ENCODE data around the gene ARHGAP1. TPM values are rescaled to one million over a fixed set of nuclear protein-coding genes. Genes with fewer than 3 reads are reported as not detected.

Gene ARHGAP1
- total and polyA plus RNA-seq, 9 of the 15 experiments (the other 6 are each of a cell fraction or from before 2014, with no cell fraction given) = 3.6 to 30.4 (median 8.2) TPM

GRCh38 chr11:46700241-46701077 lies at the start of gene ARHGAP1, which contains the start of gene ZNF408 (continued):
- TF ChIP-seq ATF4 (CRISPR knock-in tag; IDR thresholded peaks at IDR 0.05) (peak; percentile 48; the same call in 1 of the 2 replicates), ZNF592 (IDR thresholded peaks at IDR 0.05) (no peak), NEUROD1 (IDR thresholded peaks at IDR 0.05; ENCODE audit: borderline replicate concordance, low read depth, low read length, partially characterized antibody) (peak; percentile 37), GTF2F1 (IDR thresholded peaks at IDR 0.05; ENCODE audit: low read depth, low read length) (no peak; the same call in 1 of the 2 replicates), C11orf30 (IDR thresholded peaks at IDR 0.05; ENCODE audit: low read depth) (peak; percentile 100), FOSL1 (tag; conservative IDR thresholded peaks at IDR 0.05) (no peak; the same call in none of the 2 replicates), TCF7L2 (IDR thresholded peaks at IDR 0.05; ENCODE audit: low read depth, low read length) (no peak), HNRNPUL1 (IDR thresholded peaks at IDR 0.05; ENCODE audit: low read length) (no peak), PTBP1 (IDR thresholded peaks at IDR 0.05; ENCODE audit: low read depth, low read length) (no peak), RBM22 (IDR thresholded peaks at IDR 0.05; ENCODE audit: low read depth, low read length, poor library complexity, severe bottlenecking) (no peak), ZNF511 (CRISPR knock-in tag; IDR thresholded peaks at IDR 0.05) (peak; percentile 48; the same call in 1 of the 2 replicates), NR0B1 (IDR thresholded peaks at IDR 0.05; ENCODE audit: partially characterized antibody) (no peak), ARNT (IDR thresholded peaks at IDR 0.05) (peak; percentile 97 to 98), CEBPZ (IDR thresholded peaks at IDR 0.05; ENCODE audit: borderline replicate concordance, low read depth, low read length) (no peak), ZNF175 (CRISPR knock-in tag; IDR thresholded peaks at IDR 0.05; ENCODE audit: low read depth) (no peak)
